ENCODE data around the gene MLIP. TPM values are rescaled to one million over a fixed set of nuclear protein-coding genes. Genes with fewer than 3 reads are reported as not detected.
A peak's percentile ranks its signal among the peaks of the same experiment; 100 is the strongest.

MLIP gene
- total and polyA plus RNA-seq, 4 donors, result 0.92 to 28.6 (median 7.5) TPM

DNA sequence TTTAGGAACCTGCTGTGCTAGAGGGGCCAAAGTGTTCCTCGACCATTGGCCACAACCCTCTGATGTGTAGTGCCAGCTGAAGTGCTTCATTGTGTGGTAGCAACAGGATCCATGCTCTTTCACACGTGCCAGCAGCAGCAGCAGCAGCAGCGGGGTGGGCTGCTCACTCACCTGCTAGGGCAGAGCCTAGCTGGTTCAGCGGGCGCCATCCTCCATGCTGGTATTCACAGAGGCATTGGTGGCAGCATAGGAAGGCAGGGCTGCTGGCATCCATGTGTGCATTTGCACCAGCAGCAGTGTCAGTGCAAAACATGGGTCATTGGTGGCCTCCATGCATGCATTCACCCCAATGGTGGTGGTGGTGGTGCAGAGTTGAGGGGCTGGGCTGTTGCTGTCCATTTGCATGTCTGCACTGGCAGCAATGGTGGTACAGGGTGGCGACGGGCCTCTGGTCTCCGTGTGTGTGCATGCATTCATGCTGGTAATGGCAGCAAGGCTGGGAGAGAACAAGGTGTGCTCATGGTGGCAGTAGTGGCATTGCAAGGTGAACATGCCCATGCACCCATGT is 183.8 kb downstream of the MLIP start:
- DNase-seq (ENCODE audit: low read depth in 4 of 6, low spot score in 6 of 6), result no peak
- no peaks in the 10 kb centered on the region for H3K27me3 ChIP-seq (ENCODE audit: control insufficient read depth, insufficient read depth, low read length)
- H3K27ac ChIP-seq (ENCODE audit: low read depth, low read length), result no peak overlapping the region
- H3K36me3 ChIP-seq (ENCODE audit: control insufficient read depth, insufficient read depth, low read length), result no peaks in the 10 kb centered on the region
- no peaks in the 10 kb centered on the region for H3K4me1 ChIP-seq (ENCODE audit: control insufficient read depth, insufficient read depth, low read length)
- H3K4me3 ChIP-seq (ENCODE audit: low read depth, low read length), result no peak overlapping the region
- 93% methylated on average over 8 of the region's 8 CpGs for WGBS (ENCODE audit: insufficient coverage)
- no peaks in the 10 kb centered on the region for H3K9me3 ChIP-seq (ENCODE audit: control insufficient read depth, insufficient read depth, low read length)

DNA sequence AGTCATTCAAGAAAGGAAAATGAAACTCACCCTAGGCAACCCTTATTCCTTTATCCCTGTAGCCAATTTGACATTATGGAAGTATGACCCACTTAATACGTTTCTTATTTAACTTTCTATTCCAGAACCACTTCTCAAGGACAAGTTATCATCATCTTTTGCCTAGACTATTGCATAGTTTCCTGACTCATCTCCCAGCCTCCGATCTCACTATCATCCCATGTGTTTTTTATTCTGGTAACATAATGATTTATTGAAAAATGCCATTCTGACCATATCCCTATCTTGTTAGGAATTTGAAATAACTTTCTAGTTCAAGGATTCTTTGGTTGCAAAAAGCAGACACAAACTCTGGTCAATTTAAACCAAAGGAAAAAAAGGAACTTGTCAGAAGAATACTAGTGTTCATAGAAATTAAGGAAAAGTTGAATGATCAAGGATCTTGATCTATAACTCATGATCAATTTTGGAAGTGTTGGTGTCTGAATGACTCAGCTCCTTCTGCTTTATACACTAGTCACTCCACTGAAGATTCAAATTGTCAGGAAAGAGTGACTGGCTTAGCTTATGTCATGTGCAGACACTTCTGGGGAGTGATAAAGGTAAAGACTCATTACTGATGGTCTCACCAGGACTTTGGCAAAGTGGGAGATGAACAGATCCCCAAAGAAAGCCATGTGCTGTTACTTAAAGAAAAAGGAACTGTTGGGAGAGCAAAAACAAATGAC is 188.5 kb downstream of the MLIP start:
- H3K27ac ChIP-seq (ENCODE audit: low read depth, low read length), result no peak overlapping the region
- H3K36me3 ChIP-seq (ENCODE audit: control insufficient read depth, insufficient read depth, low read length), result no peaks in the 10 kb centered on the region
- 80% methylated on average over 1 of the region's 2 CpGs for WGBS (ENCODE audit: insufficient coverage)
- H3K27me3 ChIP-seq (ENCODE audit: control insufficient read depth, insufficient read depth, low read length), result no peaks in the 10 kb centered on the region
- no peak overlapping the region for H3K4me3 ChIP-seq (ENCODE audit: low read depth, low read length)
- no peaks in the 10 kb centered on the region for H3K4me1 ChIP-seq (ENCODE audit: control insufficient read depth, insufficient read depth, low read length)
- no peaks in the 10 kb centered on the region for H3K9me3 ChIP-seq (ENCODE audit: control insufficient read depth, insufficient read depth, low read length)
- no peak for DNase-seq (ENCODE audit: low read depth in 4 of 6, low spot score in 6 of 6)

DNA sequence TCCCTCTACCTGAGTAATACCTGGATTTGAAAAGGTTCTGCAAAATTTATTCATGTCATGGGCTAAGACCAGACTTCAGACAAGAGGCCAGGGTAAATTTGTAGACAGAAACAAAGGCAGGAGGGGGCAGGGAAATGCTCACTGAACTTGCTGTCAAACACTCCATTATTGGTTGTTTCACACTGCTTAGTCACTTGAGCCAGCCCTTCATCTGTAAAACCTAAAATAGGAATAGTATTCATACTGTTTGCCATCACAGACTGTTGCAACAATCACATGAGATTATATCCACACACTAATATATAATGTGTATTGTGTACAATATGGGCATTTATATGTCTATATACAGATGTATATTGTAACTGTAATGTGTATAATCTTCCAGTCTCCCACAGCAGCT is 190.5 kb downstream of the MLIP start:
- no peaks in the 10 kb centered on the region for H3K27me3 ChIP-seq (ENCODE audit: control insufficient read depth, insufficient read depth, low read length)
- no peaks in the 10 kb centered on the region for H3K9me3 ChIP-seq (ENCODE audit: control insufficient read depth, insufficient read depth, low read length)
- H3K27ac ChIP-seq (ENCODE audit: low read depth, low read length), result no peak overlapping the region
- no peak for DNase-seq (ENCODE audit: low read depth in 4 of 6, low spot score in 6 of 6)
- no peaks in the 10 kb centered on the region for H3K4me1 ChIP-seq (ENCODE audit: control insufficient read depth, insufficient read depth, low read length)
- no peaks in the 10 kb centered on the region for H3K36me3 ChIP-seq (ENCODE audit: control insufficient read depth, insufficient read depth, low read length)
- H3K4me3 ChIP-seq (ENCODE audit: low read depth, low read length), result no peak overlapping the region

DNA sequence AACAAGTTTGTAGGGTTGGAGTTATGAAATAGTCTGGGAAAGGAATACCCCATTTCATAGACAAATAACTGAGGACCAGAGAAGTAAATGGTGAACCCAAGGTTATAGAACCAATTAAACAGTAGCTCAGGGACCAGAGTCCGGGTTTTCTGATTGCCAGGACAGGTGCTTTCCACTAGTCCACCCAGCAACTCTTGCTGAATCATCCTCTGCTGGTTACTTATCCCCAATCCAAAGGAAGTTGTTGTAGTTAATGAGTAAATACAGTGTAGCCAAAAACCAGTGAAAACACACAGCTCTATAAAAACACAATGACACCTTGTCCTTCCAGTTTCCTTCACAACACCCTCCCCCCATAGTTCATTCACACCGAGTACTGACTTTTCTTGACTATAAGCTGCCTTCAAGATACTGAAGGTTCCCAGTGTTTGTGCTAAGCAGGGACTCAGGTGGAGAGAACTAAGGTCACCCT is 196.2 kb downstream of the MLIP start:
- DNase-seq (ENCODE audit: low read depth in 4 of 6, low spot score in 6 of 6), result no peak
- Histone ChIP-seq H3K27ac (ENCODE audit: low read depth, low read length) (no peak overlapping the region), H3K9me3 (ENCODE audit: control insufficient read depth, insufficient read depth, low read length) (no peaks in the 10 kb centered on the region), H3K36me3 (ENCODE audit: control insufficient read depth, insufficient read depth, low read length) (no peaks in the 10 kb centered on the region), H3K27me3 (ENCODE audit: control insufficient read depth, insufficient read depth, low read length) (no peaks in the 10 kb centered on the region), H3K4me3 (ENCODE audit: low read depth, low read length) (no peak overlapping the region), H3K4me1 (ENCODE audit: control insufficient read depth, insufficient read depth, low read length) (no peaks in the 10 kb centered on the region)
- WGBS (ENCODE audit: insufficient coverage), result no CpG with 5 or more reads among the region's 2 CpGs

DNA sequence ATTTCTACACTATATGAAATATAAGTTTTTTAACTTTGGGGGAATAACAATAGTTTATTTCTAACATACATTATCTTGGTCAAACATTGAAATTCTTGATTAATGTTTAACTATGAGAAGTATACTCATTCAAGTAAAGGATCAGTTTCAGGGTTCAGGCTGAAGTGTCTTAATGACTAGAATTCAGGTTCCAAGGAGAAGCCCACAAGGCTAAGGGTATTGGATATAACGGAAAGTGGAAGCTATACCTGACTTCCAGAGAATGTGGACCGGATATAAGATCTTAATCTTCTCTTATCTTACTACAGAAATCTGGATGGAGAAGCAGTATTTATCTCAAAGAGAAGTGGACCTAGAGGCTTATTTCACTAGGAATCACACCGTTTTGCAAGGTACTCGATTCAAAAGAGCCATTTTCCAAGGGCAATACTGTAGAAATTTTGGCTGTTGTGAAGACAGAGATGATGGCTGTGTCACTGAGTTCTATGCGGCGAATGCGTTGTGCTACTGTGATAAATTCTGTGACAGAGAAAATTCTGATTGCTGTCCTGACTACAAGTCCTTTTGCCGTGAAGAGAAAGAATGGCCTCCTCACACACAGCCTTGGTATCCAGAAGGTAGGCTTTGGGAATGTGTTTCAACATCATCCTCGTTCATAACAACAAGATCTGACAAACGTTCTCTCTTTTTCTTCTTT is 197.2 kb downstream of the MLIP start, which contains the start of gene TINAG:
Gene TINAG (plus strand): TSS at position 153 of the 697 bp plus-strand sequence. CDS start 110 bp downstream, at position 263.
- 97% methylated on average over 5 of the region's 10 CpGs for WGBS (ENCODE audit: insufficient coverage)
- H3K27me3 ChIP-seq (ENCODE audit: control insufficient read depth, insufficient read depth, low read length), result no peaks in the 10 kb centered on the region
- H3K9me3 ChIP-seq (ENCODE audit: control insufficient read depth, insufficient read depth, low read length), result no peaks in the 10 kb centered on the region
- H3K27ac ChIP-seq (ENCODE audit: low read depth, low read length), result no peak within 1 kb of the TSS
- no peaks in the 10 kb centered on the region for H3K4me1 ChIP-seq (ENCODE audit: control insufficient read depth, insufficient read depth, low read length)
- no peaks in the 10 kb centered on the region for H3K36me3 ChIP-seq (ENCODE audit: control insufficient read depth, insufficient read depth, low read length)
- DNase-seq (ENCODE audit: low read depth in 4 of 6, low spot score in 6 of 6), result no peak
- no peak within 1 kb of the TSS for H3K4me3 ChIP-seq (ENCODE audit: low read depth, low read length)

DNA sequence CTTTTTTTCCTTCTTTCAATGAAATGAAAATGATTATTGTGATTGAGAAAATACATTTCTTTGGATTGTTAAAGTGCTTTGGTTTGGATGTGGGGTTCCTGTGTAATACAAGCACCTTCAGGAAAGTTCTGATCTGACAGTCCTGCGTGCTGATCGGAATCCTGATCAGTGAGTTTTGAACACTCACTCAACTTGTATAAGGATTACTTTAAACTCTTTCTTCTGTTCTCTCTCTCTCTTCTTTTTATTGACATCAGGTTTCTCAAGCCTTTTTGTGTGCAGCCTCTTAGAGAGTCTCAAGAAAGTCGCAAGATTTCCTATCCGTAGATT is 197.7 kb downstream of the MLIP start:
- no peaks in the 10 kb centered on the region for H3K27me3 ChIP-seq (ENCODE audit: control insufficient read depth, insufficient read depth, low read length)
- H3K9me3 ChIP-seq (ENCODE audit: control insufficient read depth, insufficient read depth, low read length), result no peaks in the 10 kb centered on the region
- H3K4me1 ChIP-seq (ENCODE audit: control insufficient read depth, insufficient read depth, low read length), result no peaks in the 10 kb centered on the region
- DNase-seq (ENCODE audit: low read depth in 4 of 6, low spot score in 6 of 6), result no peak
- no CpG with 5 or more reads among the region's 4 CpGs for WGBS (ENCODE audit: insufficient coverage)
- no peaks in the 10 kb centered on the region for H3K36me3 ChIP-seq (ENCODE audit: control insufficient read depth, insufficient read depth, low read length)
- no peak overlapping the region for H3K27ac ChIP-seq (ENCODE audit: low read depth, low read length)
- no peak overlapping the region for H3K4me3 ChIP-seq (ENCODE audit: low read depth, low read length)

DNA sequence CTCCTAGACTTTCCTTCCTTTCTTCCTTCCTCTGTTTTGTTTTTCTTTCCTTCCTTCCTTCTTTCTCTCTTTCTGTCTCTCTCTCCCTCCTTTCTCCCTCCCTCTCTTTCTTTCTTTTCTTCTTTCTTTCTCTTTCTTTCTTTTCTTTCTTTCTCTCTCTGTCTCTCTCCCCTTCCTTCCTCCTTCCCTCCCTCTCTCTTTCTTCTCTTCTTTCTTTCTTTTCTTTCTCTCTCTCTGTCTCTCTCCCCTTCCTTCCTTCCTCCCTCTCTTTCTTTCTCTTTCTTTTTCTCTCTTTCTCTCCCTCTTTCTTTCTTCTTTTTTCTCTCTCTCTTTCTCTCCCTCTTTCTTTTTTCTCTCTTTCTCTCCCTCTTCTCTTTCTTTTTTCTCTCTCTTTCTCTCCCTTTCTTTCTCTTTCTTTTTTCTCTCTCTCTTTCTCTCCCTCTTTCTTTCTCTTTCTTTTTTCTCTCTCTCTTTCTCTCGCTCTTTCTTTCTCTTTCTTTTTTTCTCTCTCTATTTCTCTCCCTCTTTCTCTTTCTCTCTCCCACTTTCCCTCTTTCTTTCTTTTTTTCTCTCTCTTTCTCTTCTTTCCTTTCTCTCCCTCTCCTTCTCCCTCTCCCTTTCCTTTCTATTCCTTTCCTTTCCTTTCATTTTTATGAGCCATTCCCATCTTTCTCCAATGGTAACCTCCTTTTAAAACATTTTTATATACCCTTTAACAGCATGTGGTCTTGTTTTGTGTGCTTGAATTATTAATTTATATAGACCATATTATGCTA is 199.3 kb downstream of the MLIP start:
- no peak for DNase-seq (ENCODE audit: low read depth in 4 of 6, low spot score in 6 of 6)
- no peak overlapping the region for H3K4me3 ChIP-seq (ENCODE audit: low read depth, low read length)
- H3K27me3 ChIP-seq (ENCODE audit: control insufficient read depth, insufficient read depth, low read length), result no peaks in the 10 kb centered on the region
- H3K4me1 ChIP-seq (ENCODE audit: control insufficient read depth, insufficient read depth, low read length), result no peaks in the 10 kb centered on the region
- no peak overlapping the region for H3K27ac ChIP-seq (ENCODE audit: low read depth, low read length)
- no peaks in the 10 kb centered on the region for H3K36me3 ChIP-seq (ENCODE audit: control insufficient read depth, insufficient read depth, low read length)
- 85% methylated on average over 1 of the region's 1 CpG for WGBS (ENCODE audit: insufficient coverage)
- no peaks in the 10 kb centered on the region for H3K9me3 ChIP-seq (ENCODE audit: control insufficient read depth, insufficient read depth, low read length)

DNA sequence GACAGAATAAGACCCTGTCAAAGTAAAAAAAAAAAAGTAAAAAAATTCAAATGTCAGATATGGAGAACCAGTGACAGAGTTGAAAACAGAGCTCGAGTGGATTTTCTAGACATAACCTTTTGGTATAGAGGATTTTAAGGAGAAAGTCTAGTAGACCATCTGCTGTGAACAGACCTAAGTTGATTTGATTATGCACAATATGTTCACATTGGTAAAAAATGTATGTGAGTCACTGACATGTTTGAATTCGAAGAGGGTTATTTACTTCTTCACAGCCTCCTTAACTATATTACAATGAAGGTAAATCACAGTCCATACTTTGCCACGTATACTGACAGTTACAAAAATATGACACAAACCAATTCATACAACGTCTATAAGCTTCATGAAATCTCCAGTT is 204.4 kb downstream of the MLIP start:
- Histone ChIP-seq H3K9me3 (ENCODE audit: control insufficient read depth, insufficient read depth, low read length) (no peaks in the 10 kb centered on the region), H3K4me3 (ENCODE audit: low read depth, low read length) (no peak overlapping the region), H3K27ac (ENCODE audit: low read depth, low read length) (no peak overlapping the region), H3K36me3 (ENCODE audit: control insufficient read depth, insufficient read depth, low read length) (no peaks in the 10 kb centered on the region), H3K4me1 (ENCODE audit: control insufficient read depth, insufficient read depth, low read length) (no peaks in the 10 kb centered on the region), H3K27me3 (ENCODE audit: control insufficient read depth, insufficient read depth, low read length) (no peaks in the 10 kb centered on the region)
- peak in 1 of 6 donors; percentile 33 for DNase-seq (ENCODE audit: low read depth in 4 of 6, low spot score in 6 of 6)
- WGBS (ENCODE audit: insufficient coverage), result 90% methylated on average over 1 of the region's 4 CpGs
